T-helper 1 cell treated with Interleukin-12 subunit alpha and Interleukin-12 subunit beta and Interleukin-4 antibody, amounts not matched to agents 30 ng/mL and 1 ng/mL, for 36 hours (primary cell): ENCODE measurements around the gene AMY2B. TPM values are rescaled to one million over a fixed set of nuclear protein-coding genes. Genes with fewer than 3 reads are reported as not detected.
"Not testable (repeated sequence)": the region's sequence is repeated elsewhere in the genome, so short reads cannot be mapped to it uniquely, and the experiment has no call there.

Experiments
- intact Hi-C: fragments of 100-400 bp; cut with micrococcal nuclease; formaldehyde crosslinking; loops from one replicate; pipeline ENCODE4 v1.15.1; 2024
- total RNA-seq: library from RNA; stranded (reverse); gene quantifications from 2 replicates; pipeline ENCODE4 v1.2.3, GENCODE V29; 2022

AMY2B gene
- total RNA-seq, 1 donor from 2014 or later: 7.1 TPM

- intact Hi-C loops: not testable (repeated sequence)
Observed at GRCh38 chr1:103616994-103617477, 45.6 kb downstream of the AMY2B start, which contains the start of gene AMY2A. Gene AMY2A (plus strand): TSS chr1:103617427. CDS start chr1:103617441, 14 bp downstream.

- intact Hi-C loops: not testable (repeated sequence)
Observed at GRCh38 chr1:103627436-103627835, 56.0 kb downstream of the AMY2B start.

Other genes starting within 250 kb of the AMY2B start
- gene RNPC3, start 45.9 kb upstream of the AMY2B start, total RNA-seq: 25.6 and 28.7 TPM in 2 replicates
- gene AMY2A, start 45.8 kb downstream of the AMY2B start, total RNA-seq: not detected in 2 replicates
- gene AMY1A, start 84.2 kb downstream of the AMY2B start, total RNA-seq: not detected in 2 replicates
- gene AMY1B, start 124.6 kb downstream of the AMY2B start, total RNA-seq: not detected in 2 replicates
- not detected in 2 replicates for gene AMY1C, start 178.3 kb downstream of the AMY2B start, total RNA-seq